ENCODE data around the gene JAZF1.

JAZF1 gene

GRCh38 chr7:27793780-27794179 lies 386.8 kb downstream of the JAZF1 start:
- no peak for DNase-seq

GRCh38 chr7:27788437-27788836 lies 392.2 kb downstream of the JAZF1 start:
- no peak for DNase-seq

GRCh38 chr7:27784399-27785053 lies 396.1 kb downstream of the JAZF1 start:
- no peak for DNase-seq

GRCh38 chr7:27782849-27783248 lies 397.7 kb downstream of the JAZF1 start:
- no peak for DNase-seq

- DNase-seq, result no peak
Observed at GRCh38 chr7:27781188-27781587, 399.4 kb downstream of the JAZF1 start.
